Skeletal muscle cell (primary cell): Measurements from ENCODE around the gene EPHB3.
A peak's percentile ranks its signal among the peaks of the same experiment; 100 is the strongest.

ENCODE experiments used
- DNase-seq: peaks from one replicate; pipeline ENCODE4 v3.0.0-alpha.2; 2010; ENCODE audit warnings: low read depth
- H3K4me3 ChIP-seq: 2 replicates; pipeline ENCODE4 v1.5.1; 2011; ENCODE audit warnings: low read depth, mild to moderate bottlenecking, control low read depth, low read length, moderate library complexity

Gene EPHB3

GRCh38 chr3:184561061-184561912, at the start of gene EPHB3:
Gene EPHB3, plus strand, starts transcription at chr3:184561785. Its CDS starts 451 bp downstream, at chr3:184562236.
- H3K4me3 ChIP-seq = peak within 1 kb of the TSS; percentile 63
- DNase-seq = peak; percentile 94

DNA sequence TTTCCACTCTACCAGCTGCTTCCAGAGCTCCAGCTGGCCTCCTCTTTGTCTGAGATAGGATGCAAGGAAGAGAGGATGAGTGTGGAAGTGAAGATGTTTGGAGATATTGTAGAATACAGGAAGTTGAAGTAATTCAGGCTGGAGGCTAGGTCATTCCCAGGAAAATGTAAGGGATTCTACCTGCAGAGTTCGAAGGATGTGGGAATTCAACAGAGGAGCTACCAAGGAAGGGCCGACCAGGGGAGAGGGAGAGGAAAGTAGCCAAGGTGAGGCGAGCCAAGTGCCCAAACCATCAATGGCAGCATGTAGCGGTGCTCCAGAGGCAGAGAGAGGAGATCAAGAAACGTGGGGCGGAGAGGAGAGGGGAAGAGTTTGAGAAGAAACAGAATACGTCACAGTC, 49.0 kb upstream of the EPHB3 start:
- H3K4me3 ChIP-seq = no peak overlapping the region

DNA sequence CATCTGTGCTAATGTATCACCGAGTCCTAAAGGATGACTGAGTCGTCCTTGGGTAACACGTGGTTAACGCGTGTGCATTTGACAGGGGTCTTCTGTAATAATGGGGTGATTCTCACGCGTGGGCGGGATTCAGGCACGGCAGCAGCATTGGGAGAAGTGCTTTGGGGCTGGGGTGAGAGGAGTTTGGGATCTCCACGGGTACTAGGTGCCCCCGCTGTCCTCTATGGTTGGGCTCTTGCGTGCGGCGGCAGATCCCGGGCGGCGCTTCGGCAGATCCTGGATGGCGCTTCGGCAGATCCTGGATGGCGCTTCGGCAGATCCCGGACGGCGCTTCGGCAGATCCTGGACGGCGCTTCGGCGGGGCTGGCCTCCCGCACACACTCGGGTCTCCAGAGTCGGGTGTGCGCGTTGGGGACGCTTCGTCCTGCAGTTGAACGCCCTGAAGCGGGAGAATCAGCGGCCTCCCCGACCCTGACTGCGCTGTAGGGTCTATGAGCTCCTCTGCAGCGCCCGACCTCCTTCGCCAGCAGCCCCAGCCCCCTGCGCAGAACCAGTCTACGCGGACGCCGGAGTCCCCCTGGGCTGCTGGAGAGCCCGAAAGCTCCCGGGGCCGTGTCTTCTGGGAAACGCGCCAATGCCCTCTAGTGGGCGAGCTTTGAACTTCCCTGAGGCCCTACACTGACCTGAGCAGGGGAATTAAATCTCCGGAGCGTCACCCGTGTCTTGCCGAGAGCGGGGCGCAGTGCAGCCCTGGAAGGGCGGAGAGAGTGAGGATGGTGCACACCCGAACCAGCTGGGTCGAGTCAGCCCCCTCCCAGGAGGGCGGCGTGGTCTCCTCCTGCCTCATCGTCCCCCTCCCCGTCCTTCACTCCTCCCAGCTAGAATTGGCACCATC, 48.1 kb upstream of the EPHB3 start:
- peak overlapping the region; percentile 42 for H3K4me3 ChIP-seq
- peak; percentile 21 for DNase-seq

More for the DNA sequence above, 49.0 kb upstream of the EPHB3 start:
- no peak for DNase-seq

- no peak overlapping the region for H3K4me3 ChIP-seq
- no peak for DNase-seq
Observed at GRCh38 chr3:184514171-184514490, 47.5 kb upstream of the EPHB3 start.

GRCh38 chr3:184523825-184524615, 37.6 kb upstream of the EPHB3 start:
- DNase-seq = peak; percentile 19

GRCh38 chr3:184524981-184525336, 36.6 kb upstream of the EPHB3 start:
- no peak for DNase-seq

More at GRCh38 chr3:184523825-184524615, 37.6 kb upstream of the EPHB3 start:
- H3K4me3 ChIP-seq = no peak overlapping the region

DNA sequence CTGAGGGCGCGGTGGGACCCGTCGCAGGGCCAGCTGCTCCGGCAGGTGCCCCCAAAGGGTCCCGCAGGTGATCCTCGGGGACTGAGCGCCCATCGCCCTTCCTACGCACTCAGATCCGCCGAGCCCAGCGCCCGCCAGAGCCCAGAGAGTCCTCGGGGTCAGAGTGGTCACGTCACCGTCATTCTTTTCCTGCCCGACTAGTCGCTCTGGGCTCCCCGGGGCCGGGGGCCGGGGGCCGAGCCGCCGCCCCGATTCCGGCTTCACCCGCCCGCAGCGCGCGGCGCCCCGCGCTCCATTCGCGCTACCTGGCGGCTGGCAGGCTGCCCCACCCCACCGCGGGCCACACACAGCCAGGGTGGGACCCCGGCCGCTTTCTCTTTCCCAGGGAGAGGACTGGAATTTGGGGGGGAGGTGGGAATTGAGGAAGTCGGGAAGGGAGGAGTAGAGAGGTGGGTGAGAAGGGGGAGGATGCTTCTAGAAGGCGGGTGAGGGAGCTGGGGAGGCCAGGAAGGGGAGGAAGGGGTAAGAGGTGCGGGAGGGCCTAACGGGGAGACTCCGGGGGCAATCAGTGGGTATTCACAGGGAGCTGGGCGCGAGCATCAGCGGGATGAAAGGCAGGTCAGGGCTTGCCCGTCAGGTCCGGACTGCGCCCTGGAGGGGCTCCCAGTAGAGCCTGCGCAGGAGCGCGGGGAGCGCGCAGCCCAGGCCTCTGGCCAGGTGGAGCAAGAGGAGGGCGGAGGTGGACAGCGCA, 36.1 kb upstream of the EPHB3 start:
- no peak for DNase-seq

More at GRCh38 chr3:184524981-184525336, 36.6 kb upstream of the EPHB3 start:
- peak overlapping the region; percentile 45 for H3K4me3 ChIP-seq

GRCh38 chr3:184526088-184526433, 35.5 kb upstream of the EPHB3 start:
- DNase-seq = no peak
- H3K4me3 ChIP-seq = peak overlapping the region; percentile 45

More for the DNA sequence above, 36.1 kb upstream of the EPHB3 start:
- peak overlapping the region; percentile 45 for H3K4me3 ChIP-seq

GRCh38 chr3:184531626-184532280, 29.8 kb upstream of the EPHB3 start:
- DNase-seq = no peak
- H3K4me3 ChIP-seq = no peak overlapping the region

DNA sequence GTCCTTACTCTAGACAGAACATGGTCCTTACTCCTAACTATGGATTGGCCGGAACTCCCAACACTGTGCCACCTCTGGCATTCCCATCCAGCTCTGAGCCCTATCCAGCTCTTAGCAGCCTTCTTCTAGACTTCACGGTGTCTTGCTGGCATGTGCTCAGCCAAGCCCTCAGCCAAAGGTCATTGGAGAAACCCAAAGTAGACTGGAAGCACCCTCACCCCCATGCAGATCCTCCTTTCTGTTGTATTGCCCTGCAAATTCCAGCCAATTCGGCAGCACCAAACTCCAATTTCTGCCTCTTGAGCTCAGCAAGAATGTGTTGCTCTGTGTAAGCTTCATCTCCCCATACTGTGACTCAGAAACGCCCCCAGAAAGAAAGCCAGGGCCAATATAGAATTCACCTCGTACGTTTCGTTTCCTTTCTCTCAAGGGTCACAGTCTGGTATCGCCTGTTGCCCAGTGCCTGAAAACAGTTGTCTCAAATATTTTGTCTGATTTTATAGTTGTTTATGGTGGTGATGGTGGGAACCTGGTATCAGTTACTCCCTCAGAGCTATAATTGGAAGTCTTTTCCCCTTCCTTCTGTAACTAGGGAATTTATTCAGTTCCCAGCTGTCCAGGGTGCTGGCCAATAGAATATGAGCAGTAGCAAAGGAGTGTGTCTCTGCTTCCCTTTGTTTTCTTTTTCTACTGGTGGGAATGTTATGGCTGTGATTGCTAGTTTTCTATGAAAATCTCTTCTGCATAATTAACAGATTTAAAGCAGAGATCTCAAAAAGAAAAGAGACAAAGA, 28.4 kb upstream of the EPHB3 start:
- H3K4me3 ChIP-seq = no peak overlapping the region
- no peak for DNase-seq

- no peak overlapping the region for H3K4me3 ChIP-seq
- DNase-seq = no peak
Observed at GRCh38 chr3:184537885-184538665, 23.5 kb upstream of the EPHB3 start.

DNA sequence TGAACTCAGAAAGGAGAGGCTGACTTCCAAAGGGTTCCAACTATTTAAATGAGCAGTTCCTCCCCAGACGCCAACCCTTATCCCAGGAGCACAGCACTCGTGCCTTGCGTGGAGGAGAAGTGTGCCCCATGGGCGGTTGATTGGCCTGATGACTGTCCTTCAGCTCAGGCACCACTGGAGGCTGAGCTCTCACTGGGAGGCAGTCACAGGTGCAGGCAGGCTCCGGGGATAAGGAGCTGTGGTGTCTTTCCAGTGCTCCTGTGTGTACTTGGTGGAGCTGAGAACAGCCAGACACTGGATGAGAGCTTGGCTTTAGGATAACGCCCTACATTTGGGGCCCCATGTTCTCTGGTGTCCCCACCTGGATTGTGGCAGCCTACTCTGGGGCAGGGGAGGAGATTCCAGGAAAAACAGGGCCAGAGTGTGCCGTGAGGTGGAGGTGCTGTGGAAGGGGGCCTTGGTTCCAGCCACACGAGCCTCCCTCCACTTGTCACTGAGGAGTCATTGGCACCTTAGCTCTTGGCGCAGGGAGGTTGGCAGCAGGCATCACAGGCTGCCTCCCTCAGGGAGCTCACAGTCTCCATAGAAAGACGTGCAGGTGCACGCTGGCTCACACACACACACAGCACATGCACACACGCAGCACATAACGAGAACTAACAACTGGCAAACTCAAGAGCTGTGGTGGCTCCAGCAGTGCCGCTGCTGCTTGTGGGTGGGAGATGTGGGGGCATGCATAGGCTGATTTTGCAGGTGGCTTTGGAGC, 22.7 kb upstream of the EPHB3 start:
- no peak for DNase-seq
- no peak overlapping the region for H3K4me3 ChIP-seq

DNA sequence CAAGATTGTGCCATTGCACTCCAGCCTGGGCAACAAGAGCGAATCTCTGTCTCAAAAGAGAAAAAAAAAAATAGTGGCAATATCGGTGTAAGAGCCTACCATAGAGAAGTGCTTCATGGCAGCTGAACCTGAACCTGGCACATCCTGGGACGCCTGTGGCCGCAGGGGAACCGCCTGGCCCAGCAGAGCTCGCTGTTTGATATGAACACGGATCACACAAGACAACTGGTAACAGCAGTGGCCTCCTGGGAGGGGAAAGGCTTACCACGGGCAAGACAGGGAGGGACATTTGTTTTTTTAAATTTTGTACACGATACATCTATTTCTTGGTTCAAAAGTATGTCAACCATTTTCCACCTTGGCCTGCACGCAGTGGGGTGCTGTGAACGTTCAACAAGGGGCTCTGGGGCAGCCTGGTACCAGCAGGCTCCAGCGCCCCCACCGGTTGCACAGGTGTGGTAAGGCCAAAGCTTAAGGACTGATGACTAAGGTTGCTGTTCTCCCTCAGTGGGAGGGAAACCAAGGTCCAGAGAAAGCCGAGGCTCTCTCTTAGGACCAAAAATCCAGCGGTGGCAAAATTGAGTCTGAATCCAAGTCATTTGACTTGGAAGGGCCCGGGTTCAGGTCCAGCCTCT, 21.7 kb upstream of the EPHB3 start:
- no peak for DNase-seq
- no peak overlapping the region for H3K4me3 ChIP-seq

GRCh38 chr3:184540777-184541681, 20.6 kb upstream of the EPHB3 start:
- no peak for DNase-seq
- H3K4me3 ChIP-seq = no peak overlapping the region
